Stimulated activated naive CD8-positive, alpha-beta T cell treated with anti-CD3 and anti-CD28 coated beads, Interleukin-15, amount 100 ng/mL, for 72 hours (primary cell): Measurements from ENCODE around the gene ACSL5.

Experiments
- ATAC-seq: fragments of 150-1000 bp; cut with Tn5 transposase; 2 replicates; pipeline ENCODE4 v1.10.0; 2021; ENCODE audit warnings: mild to moderate bottlenecking, moderate library complexity
- DNase-seq, 2 donors: peaks; one replicate each; pipeline ENCODE4 v3.0.0; 2021 to 2022
- H3K27ac Mint-ChIP-seq, 2 donors: one replicate each; pipeline ENCODE4 v1.8.0; 2022; ENCODE audit warnings: mild to moderate bottlenecking in 2 of 2, mixed read lengths in 2 of 2, moderate library complexity in 2 of 2
- H3K27me3 Mint-ChIP-seq: one replicate; pipeline ENCODE4 v1.8.0; 2022; ENCODE audit warnings: mixed read lengths
- H3K4me1 Mint-ChIP-seq: one replicate; pipeline ENCODE4 v1.8.0; 2022; ENCODE audit warnings: mild to moderate bottlenecking, mixed read lengths
- H3K4me3 Mint-ChIP-seq, 2 donors: one replicate each; pipeline ENCODE4 v1.8.0; 2022; ENCODE audit warnings: mild to moderate bottlenecking in 2 of 2, mixed read lengths in 2 of 2, moderate library complexity in 1 of 2
- H3K9me3 Mint-ChIP-seq, 2 donors: one replicate each; pipeline ENCODE4 v1.8.0; 2022; ENCODE audit warnings: mixed read lengths in 2 of 2

The ACSL5 gene

DNA sequence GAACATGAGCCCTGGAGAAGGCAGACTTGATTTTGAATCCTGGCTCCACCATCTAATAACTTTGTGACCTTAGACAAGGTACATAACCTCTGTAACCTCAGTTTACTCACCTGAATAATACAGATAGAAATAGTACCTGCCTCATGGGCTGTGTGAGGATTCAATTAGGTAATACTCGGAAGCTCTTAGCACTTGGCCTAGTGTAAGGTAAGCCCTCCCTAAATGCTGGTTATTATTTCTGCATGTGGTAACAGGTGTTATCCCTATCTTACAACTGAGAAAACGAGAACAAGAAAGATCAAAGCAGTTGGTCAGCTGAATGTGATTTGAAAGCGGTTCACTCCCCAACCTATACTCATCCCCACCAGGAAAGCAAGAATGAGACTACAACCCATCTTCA is 28.7 kb upstream of the ACSL5 start:
- Mint-ChIP-seq H3K4me1 (peaks cover 5% of the 10 kb centered on the region), H3K27ac (no peak overlapping the region), H3K4me3 (no peak overlapping the region), H3K9me3 (no peaks in the 10 kb centered on the region), H3K27me3 (no peaks in the 10 kb centered on the region)
- peak; percentile 7 for ATAC-seq
- no peak for DNase-seq

DNA sequence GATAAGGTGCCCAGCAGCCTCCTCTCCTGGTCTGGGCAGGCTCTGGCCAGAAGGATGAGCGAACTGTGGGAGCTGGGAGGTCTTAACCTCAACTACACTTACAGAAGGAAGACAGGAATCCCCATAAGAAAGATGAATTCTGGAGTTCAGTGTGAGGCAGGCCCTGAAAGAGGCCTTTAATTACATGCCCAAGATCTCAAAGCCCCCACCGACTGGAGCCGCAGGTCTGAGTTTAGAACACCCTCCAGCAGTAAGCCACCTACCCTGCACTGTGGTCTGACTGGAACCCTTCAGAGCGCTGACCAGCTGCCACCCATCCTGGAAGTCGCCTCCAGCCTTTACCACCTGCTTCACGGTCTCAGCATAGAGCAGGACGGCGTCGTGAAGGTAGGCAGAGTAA is 28.2 kb upstream of the ACSL5 start:
- H3K9me3 Mint-ChIP-seq = no peaks in the 10 kb centered on the region
- DNase-seq = no peak
- no peak for ATAC-seq
- H3K4me3 Mint-ChIP-seq = no peak overlapping the region
- H3K27me3 Mint-ChIP-seq = no peaks in the 10 kb centered on the region
- H3K27ac Mint-ChIP-seq = no peak overlapping the region
- peaks cover 5% of the 10 kb centered on the region for H3K4me1 Mint-ChIP-seq

DNA sequence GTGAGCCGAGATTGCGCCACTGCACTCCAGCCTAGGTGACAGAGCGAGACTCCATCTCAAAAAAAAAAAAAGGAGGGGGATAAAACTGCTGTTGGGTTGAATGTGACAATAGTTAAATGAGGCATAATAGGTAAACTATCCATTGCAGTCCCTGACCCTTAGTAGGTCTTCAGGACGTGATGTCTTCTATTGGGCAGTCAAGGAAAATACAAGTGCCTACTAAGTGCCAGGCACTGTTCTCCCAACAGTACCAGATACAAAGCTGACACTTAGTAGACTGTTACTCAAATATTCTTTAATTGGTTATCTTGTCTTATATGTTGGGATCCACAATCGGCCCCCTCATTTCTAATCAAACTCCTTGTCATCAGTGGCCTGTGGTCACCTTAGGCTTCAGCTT is 27.1 kb upstream of the ACSL5 start:
- no peaks in the 10 kb centered on the region for H3K27me3 Mint-ChIP-seq
- H3K4me1 Mint-ChIP-seq = peaks cover 5% of the 10 kb centered on the region
- H3K9me3 Mint-ChIP-seq = no peaks in the 10 kb centered on the region
- ATAC-seq (no peak), DNase-seq (no peak)
- no peak overlapping the region for H3K27ac Mint-ChIP-seq
- H3K4me3 Mint-ChIP-seq = no peak overlapping the region

DNA sequence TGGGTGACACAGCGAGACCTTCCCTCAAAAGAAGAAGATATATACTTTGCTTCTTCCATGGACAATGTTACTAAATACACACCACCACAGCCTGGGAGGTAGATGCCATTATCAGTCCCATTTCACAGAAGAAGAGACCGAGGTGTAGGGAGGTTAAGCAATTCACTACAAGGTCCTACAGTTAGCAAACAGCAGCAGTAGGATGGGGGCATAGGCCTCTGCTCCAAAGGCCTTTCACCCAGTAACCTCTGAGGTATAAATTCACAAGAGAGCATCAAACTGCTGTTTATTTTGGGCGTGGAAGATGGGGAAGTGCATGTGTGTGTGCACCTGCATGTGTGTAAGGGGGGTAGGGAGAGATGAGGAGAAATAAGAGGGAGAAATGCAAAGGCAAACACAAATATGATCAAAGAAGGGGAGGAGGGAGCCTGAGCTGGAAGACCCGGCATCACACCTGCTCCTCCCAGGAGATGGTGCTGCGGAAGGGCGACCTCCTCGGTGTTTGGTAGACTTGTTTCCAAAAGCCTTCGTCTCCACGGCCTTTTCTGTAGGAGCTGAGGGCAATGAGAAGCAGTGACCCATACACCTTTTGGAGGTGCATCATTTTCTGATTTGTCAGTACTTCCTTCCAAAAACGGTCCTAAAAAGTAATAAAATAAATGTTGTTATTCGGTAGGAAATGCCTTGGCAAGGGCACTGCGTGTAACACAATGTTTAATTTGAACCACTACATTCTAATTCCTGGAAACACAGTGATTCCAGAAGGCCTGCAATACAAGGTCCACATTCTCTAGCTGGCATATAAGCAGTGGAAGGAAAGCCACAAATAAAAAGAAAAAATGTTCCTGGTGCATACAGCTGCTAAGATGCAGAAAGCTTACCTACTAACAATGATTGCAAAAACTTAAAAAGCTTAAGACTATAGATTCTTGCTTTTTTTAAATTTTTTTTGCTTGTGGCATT is 25.9 kb upstream of the ACSL5 start:
- Mint-ChIP-seq H3K27me3 (no peaks in the 10 kb centered on the region), H3K4me1 (peaks cover 5% of the 10 kb centered on the region), H3K27ac (no peak overlapping the region), H3K9me3 (no peaks in the 10 kb centered on the region), H3K4me3 (no peak overlapping the region)
- ATAC-seq (no peak), DNase-seq (no peak)

DNA sequence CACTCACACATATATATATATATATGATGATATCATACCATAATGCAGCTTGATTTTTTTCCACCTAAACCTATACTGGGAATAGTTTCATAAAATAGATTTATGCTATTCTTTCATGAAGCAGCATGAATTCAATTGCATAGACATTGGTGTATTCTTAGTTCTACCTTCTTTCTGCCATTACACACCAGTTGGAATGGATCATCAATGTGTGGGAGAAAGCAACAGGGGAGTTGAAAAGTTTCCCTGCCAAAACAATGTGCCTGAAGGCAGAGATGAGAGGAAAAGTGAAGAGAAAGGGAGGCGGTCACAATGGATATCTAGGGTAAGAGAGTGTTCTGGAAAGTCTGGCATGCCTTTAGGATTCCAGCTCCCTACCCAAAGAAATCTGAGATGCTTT is 25.2 kb upstream of the ACSL5 start:
- ATAC-seq = no peak
- no peaks in the 10 kb centered on the region for H3K9me3 Mint-ChIP-seq

DNA sequence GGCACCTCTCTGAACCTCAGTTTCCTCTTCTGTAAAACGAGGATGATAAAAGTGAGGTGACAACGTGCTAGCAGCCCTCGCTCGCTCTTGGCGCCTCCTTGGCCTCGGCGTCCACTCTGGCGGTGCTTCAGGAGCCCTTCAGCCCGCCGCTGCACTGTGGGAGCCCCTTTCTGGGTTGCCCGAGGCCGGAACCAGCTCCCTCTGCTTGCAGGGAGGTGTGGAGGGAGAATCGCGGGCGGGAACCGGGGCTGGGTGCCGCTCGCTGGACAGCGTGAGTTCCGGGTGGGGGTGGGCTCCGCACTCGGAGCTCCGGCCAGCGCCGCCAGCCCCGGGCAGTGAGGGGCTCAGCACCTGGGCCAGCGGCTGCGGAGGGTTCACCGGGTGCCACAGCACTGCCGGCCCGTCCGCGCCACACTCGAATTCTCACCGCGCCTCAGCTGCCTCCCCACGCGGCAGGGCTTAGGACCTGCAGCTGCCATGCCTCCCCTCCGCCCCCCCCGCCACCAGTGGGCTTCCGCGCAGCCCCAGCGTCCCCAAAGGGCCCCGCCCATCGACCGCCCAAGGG is 24.3 kb upstream of the ACSL5 start:
- Mint-ChIP-seq H3K9me3 (no peaks in the 10 kb centered on the region), H3K4me3 (no peak overlapping the region), H3K27ac (no peak overlapping the region), H3K4me1 (peaks cover 5% of the 10 kb centered on the region), H3K27me3 (no peaks in the 10 kb centered on the region)
- peak; percentile 39 for ATAC-seq
- DNase-seq = no peak

More for the DNA sequence above, 25.2 kb upstream of the ACSL5 start:
- H3K27ac Mint-ChIP-seq = no peak overlapping the region
- no peak for DNase-seq
- H3K4me3 Mint-ChIP-seq = no peak overlapping the region
- no peaks in the 10 kb centered on the region for H3K27me3 Mint-ChIP-seq
- peaks cover 5% of the 10 kb centered on the region for H3K4me1 Mint-ChIP-seq

DNA sequence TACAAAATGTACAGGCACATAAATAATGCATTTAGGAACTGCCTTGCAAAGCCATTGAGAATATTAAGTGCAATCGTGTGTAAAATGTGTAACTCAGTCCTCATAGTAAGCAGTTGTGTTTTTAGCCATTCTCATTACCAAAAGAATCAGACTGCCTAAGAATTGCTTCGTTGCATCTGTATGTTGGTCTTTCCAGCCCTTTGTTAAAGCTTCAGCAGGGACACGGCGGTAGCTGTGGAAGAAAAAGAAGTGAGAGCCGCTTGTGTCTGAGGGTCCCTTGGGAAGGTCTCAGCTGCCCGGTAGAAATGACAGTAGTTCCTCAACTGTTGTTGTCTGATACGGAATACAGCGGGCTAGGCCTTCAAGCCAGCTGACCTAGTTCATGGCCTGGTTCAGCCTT is 22.8 kb upstream of the ACSL5 start:
- no peak overlapping the region for H3K27ac Mint-ChIP-seq
- DNase-seq = peak in 1 of 2 donors; percentile 1
- no peak overlapping the region for H3K4me3 Mint-ChIP-seq
- H3K27me3 Mint-ChIP-seq = no peaks in the 10 kb centered on the region
- no peaks in the 10 kb centered on the region for H3K9me3 Mint-ChIP-seq
- no peaks in the 10 kb centered on the region for H3K4me1 Mint-ChIP-seq
- no peak for ATAC-seq

DNA sequence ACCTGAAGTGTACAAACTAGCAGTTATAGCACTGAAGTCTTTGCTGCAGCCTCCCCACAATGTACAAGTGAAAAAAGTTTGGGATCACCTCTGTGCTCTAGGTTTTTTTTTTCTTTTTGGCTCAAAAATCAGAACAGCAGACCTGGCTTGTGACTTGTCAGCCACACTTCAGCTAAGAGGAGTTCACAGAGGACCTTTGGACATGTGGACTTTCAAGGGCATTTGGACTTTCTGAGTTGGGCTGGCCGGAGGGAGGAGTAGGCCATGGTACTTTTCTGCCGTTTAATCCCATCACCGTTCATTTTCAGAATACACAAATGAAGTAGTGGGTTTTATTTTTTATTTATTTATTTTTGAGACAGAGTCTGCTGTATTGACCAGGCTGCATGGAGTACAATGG is 21.9 kb upstream of the ACSL5 start:
- Mint-ChIP-seq H3K4me3 (no peak overlapping the region), H3K9me3 (no peaks in the 10 kb centered on the region), H3K4me1 (no peaks in the 10 kb centered on the region), H3K27ac (no peak overlapping the region), H3K27me3 (no peaks in the 10 kb centered on the region)
- DNase-seq = no peak
- no peak for ATAC-seq

DNA sequence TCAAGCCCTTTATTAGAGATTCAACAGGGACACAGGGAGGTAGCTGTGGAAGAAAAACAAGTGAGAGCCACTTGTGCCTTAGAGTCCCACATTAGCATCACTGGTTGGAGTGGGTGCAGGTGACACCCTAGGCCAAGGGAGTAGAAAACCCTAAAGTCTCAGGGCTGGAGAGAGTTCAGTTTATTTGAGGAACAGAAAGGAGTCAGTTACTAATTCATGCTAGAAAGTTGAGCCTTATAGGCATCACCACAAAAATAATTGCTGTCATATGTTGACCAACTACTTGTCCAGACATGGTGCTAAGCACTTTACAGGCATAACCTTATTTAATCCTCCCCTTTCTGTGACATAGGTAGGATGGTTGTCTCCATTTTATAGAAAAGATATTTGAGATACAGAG is 20.9 kb upstream of the ACSL5 start:
- Mint-ChIP-seq H3K9me3 (no peaks in the 10 kb centered on the region), H3K4me1 (no peaks in the 10 kb centered on the region), H3K27me3 (no peaks in the 10 kb centered on the region), H3K4me3 (no peak overlapping the region), H3K27ac (no peak overlapping the region)
- ATAC-seq = no peak
- no peak for DNase-seq

DNA sequence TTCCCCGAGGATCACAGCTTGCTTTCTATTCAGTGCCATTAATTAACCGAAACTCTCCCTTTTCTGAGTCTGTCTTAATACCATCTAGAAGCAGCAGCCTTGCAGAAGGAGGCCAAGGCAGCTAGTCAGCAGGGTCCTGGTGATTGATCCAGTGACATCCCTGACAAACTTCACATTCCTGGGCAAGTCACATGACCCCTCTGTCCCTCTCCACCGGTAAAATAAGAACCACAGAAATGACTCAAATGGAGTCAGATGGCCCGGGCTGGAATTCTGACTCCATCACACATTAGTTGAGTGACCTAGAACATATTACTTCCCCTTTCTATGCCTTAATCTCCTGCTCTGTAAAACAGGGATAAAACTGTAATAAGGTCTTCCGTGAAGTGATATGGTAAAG is 17.2 kb upstream of the ACSL5 start:
- Mint-ChIP-seq H3K27ac (no peak overlapping the region), H3K4me1 (no peaks in the 10 kb centered on the region), H3K27me3 (no peaks in the 10 kb centered on the region), H3K4me3 (no peak overlapping the region), H3K9me3 (no peaks in the 10 kb centered on the region)
- ATAC-seq (no peak), DNase-seq (no peak)

DNA sequence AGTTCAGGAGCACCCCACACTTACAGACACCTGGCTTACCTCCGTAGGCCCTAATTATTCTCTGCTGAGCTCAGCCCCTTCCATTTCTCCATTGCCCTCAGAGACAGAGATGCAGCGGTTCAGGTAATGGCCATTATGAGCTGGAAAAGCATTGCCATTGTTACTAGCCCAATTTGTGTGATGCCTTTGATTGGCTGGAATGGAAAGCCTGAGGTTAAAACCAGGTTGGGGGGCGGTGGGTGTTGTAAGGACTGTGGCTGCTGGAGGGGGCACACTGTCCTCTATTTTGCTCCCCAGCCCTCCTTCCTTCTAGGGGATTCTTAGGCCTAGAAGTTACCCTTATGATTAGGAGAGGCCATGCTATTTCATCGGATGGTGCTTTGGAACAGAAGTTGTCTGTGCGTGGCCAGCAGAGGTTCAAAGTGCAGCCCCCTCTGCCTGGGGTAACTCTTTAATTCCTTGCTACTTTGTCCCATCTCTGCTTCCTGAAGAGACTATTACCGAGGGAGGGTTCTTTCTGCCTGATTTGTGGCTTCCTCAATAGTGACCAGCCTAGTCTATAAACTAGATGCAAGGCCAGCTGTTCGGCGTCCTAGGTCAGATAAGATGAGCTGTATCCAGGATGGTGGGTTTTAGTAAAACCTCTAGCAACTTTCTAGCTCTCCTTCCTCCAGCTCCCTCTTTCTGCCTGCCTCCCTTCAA is 14.2 kb upstream of the ACSL5 start:
- ATAC-seq (no peak), DNase-seq (no peak)
- no peak overlapping the region for H3K27ac Mint-ChIP-seq
- no peak overlapping the region for H3K4me3 Mint-ChIP-seq
- no peaks in the 10 kb centered on the region for H3K9me3 Mint-ChIP-seq
- no peaks in the 10 kb centered on the region for H3K27me3 Mint-ChIP-seq
- H3K4me1 Mint-ChIP-seq = no peaks in the 10 kb centered on the region

DNA sequence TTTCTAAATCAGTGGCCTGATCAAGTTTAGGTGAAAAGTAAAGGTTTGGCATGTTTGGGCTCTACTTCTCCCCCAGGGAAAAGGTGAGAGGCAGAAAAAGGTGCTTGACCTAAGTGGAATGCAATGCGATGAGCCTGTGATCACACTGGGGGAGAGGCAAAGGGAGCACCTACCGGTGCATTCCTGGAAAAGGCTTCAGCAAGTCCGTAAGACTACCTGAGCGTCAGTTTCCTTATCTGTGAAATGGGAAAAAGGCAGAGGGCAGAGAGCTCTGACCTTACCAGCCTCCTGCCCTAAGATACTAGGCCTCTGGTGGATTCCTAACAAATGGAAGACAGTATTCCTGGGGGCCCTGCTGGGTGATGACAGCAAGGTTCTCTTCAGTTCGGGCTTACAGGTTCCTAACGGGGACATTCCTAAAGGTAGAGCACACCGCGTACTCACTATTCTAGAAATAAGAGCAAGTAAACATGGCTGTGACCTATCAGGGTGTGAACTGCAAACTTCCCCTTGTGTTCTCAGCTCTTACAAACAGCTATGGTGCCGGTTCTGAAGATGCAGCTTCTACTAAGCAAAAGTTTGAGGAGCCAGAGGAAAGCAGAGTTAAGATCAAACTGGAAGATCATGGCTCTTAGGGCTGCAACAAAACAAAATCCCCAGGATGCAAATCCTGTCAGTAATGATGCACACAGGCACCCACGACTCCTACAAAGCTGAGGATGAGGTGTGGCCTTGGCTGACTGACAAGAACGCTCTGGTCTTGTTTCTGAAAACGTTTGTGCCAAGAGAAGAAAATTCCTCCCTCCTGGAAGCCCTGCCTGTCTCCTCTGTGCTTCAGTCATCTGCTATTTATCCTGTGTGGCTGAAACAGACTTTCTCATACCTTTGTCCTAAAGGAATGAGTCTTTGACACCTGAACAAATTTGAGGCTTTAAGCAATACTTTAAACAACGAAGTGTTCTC is 13.3 kb upstream of the ACSL5 start:
- no peak for ATAC-seq

DNA sequence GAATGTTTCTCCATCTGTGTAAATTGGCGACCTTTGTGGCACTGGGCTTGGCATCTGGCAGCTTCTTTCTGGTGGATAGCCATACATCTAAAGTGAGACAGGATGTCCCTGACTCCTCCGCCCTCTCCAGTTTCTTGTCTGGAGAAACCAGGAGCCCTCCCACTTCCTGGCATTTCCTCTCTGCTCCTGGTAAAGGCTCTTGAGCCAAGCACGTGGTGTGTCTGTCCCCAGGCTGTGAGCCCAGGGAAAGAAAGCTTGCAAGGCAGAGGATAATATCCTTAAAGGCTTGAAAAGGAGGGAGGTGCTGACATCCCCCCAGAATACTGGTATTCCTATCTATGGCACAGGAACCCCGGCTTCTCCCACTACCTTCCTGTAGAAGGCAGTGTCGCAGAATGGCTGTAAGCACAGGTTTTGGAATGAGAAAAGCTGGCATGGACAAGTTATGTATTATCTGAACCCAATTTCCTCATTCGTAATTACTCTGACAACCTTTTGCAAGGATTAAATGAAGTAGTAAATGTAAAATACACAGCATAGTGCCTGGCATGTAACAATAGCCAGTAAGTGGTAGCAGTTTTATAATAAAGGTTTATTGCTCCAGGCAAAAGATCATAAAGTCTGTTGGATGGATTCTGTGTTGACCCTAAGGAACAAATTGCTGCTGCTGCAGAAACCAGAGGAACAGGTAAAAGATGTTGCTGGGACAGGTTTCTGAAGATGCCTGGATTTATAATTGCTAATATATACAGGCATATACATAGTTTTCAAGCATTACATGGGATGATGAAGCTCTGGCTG is 11.8 kb upstream of the ACSL5 start:
- DNase-seq = no peak

More for the DNA sequence above, 13.3 kb upstream of the ACSL5 start:
- DNase-seq = no peak
- no peak overlapping the region for H3K4me3 Mint-ChIP-seq
- no peaks in the 10 kb centered on the region for H3K27me3 Mint-ChIP-seq
- H3K27ac Mint-ChIP-seq = no peak overlapping the region
- no peaks in the 10 kb centered on the region for H3K9me3 Mint-ChIP-seq
- no peaks in the 10 kb centered on the region for H3K4me1 Mint-ChIP-seq

DNA sequence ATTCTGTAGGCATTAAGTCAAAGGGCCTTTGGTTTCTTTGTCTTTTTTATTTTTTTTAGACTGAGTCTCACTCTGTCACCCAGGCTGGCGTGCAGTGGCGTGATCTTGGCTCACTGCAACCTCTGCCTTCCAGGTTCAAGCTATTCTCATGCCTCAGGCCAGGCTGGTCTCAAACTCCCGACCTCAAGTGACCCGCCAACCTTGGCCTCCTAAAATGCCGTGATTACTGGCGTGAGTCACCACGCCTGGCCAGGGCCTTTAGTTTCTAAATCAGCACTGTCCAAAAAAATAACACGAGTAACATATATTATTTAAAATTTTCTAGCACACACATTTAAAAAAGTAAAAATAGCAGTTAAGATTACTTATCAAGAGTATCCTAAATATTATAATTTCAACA is 11.1 kb upstream of the ACSL5 start:
- DNase-seq (no peak), ATAC-seq (no peak)
- no peaks in the 10 kb centered on the region for H3K9me3 Mint-ChIP-seq
- no peak overlapping the region for H3K27ac Mint-ChIP-seq
- no peaks in the 10 kb centered on the region for H3K4me1 Mint-ChIP-seq
- H3K4me3 Mint-ChIP-seq = no peak overlapping the region
- H3K27me3 Mint-ChIP-seq = no peaks in the 10 kb centered on the region

More for the DNA sequence above, 11.8 kb upstream of the ACSL5 start:
- ATAC-seq = no peak
- H3K27ac Mint-ChIP-seq = no peak overlapping the region
- H3K4me1 Mint-ChIP-seq = no peaks in the 10 kb centered on the region
- no peaks in the 10 kb centered on the region for H3K27me3 Mint-ChIP-seq
- H3K9me3 Mint-ChIP-seq = no peaks in the 10 kb centered on the region
- no peak overlapping the region for H3K4me3 Mint-ChIP-seq
